BLaER1 (cell line): ENCODE data around the gene APC.
A peak's percentile ranks its signal among the peaks of the same experiment; 100 is the strongest.

Experiments used
- H3K27ac ChIP-seq: shearing (Covaris generic); formaldehyde crosslinking; 2 replicates; pipeline ENCODE4 v1.8.1; 2022
- H3K27me3 ChIP-seq: shearing (Covaris generic); formaldehyde crosslinking; 2 replicates; pipeline ENCODE4 v1.8.1; 2022
- H3K36me3 ChIP-seq: shearing (Covaris generic); formaldehyde crosslinking; 2 replicates; pipeline ENCODE4 v1.8.1; 2022
- H3K4me1 ChIP-seq: shearing (Covaris generic); formaldehyde crosslinking; 2 replicates; pipeline ENCODE4 v1.8.1; 2022
- H3K4me2 ChIP-seq: shearing (Covaris generic); formaldehyde crosslinking; 2 replicates; pipeline ENCODE4 v1.8.1; 2022
- H3K4me3 ChIP-seq: shearing (Covaris generic); formaldehyde crosslinking; 2 replicates; pipeline ENCODE4 v1.8.1; 2022
- H3K9ac ChIP-seq: shearing (Covaris generic); formaldehyde crosslinking; 2 replicates; pipeline ENCODE4 v1.8.1; 2022
- H3K9me3 ChIP-seq: shearing (Covaris generic); formaldehyde crosslinking; 2 replicates; pipeline ENCODE4 v1.8.1; 2022
- H4K20me1 ChIP-seq: shearing (Covaris generic); formaldehyde crosslinking; 2 replicates; pipeline ENCODE4 v1.8.1; 2022
- Cebpa-rat ChIP-seq: shearing (Covaris generic); IDR thresholded peaks from 2 replicates; pipeline ENCODE4 v1.8.1; 2022

APC gene

DNA sequence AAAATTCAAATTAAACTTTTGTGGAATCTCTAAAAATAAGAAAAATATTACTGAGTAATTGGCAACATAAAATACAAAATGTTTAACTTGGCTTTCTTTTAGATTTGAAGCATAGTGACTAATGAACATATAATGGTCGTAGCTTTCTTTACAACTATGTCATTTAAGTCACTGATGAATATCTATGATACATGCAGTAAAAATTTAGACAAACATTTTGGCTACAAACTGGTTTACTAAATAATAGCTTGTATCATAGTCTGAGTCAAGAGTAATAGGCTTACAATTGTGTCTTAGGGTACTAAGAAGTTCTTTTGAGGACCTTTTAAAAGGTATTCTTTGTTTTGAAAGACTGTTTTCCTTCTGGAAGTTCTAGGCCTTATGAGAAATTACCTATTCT lies 2.0 kb upstream of the APC start:
- Histone ChIP-seq H3K36me3 (no peaks in the 10 kb centered on the region), H3K4me1 (peaks cover 43% of the 10 kb centered on the region), H3K4me2 (no peak overlapping the region), H4K20me1 (peaks cover 11% of the 10 kb centered on the region; the same call in 1 of the 2 replicates), H3K9ac (no peak overlapping the region), H3K9me3 (no peaks in the 10 kb centered on the region), H3K27ac (no peak overlapping the region), H3K4me3 (no peak overlapping the region), H3K27me3 (no peaks in the 10 kb centered on the region)
- no peak for TF ChIP-seq Cebpa-rat

DNA sequence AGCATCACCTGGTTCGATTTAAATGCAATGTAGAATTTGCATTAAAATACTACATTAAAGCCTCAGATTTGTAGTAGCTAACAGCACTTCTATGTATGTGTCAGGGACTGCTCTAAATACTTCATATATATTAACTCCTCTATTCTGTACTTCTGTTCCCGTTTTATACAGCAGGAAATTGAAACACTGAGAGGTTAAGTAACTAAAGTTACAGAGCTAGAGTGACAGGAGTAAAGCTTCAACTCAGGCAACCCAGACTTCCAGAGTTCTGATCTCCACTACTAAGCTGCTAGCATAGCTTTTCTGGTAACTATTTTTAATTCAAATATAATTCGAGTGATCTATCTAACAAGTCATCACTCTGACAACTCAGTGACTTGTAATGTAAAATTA lies 619 bp upstream of the APC start:
- Histone ChIP-seq H3K9me3 (no peaks in the 10 kb centered on the region), H4K20me1 (peaks cover 15% of the 10 kb centered on the region), H3K9ac (peak overlapping the region; percentile 78), H3K36me3 (0 out of 2 replicates have a peak, but pooled peaks cover under 1% of the 10 kb centered on the region), H3K27me3 (no peaks in the 10 kb centered on the region), H3K27ac (peak overlapping the region; percentile 63), H3K4me3 (peak overlapping the region; percentile 71), H3K4me2 (peak overlapping the region; percentile 92), H3K4me1 (peaks cover 43% of the 10 kb centered on the region)
- TF ChIP-seq Cebpa-rat: no peak

DNA sequence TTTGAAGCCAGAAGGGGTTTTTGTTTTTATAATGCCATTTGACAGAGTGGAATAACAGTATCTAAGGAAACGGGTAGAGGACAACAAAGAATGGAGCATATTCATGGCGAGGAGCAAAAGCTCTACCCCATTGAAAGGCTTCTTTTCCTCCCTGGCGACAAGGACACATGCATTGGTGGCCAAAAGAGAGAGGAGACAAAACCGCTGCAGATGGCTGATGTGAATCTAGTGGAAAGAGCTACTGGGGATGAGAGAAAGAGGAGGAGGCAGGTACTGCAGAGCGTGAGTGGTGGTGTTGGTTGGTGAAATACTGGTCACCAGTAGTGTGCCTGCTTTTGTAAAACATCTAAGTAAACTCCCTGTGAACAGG lies 491 bp downstream of the APC start:
- H3K4me1 ChIP-seq: peaks cover 43% of the 10 kb centered on the region
- peak overlapping the region; percentile 63 for H3K27ac ChIP-seq
- peaks cover 26% of the 10 kb centered on the region for H4K20me1 ChIP-seq
- peak overlapping the region; percentile 92 for H3K4me2 ChIP-seq
- TF ChIP-seq Cebpa-rat: no peak
- peak overlapping the region; percentile 78; the same call in 1 of the 2 replicates for H3K9ac ChIP-seq
- H3K4me3 ChIP-seq: peak overlapping the region; percentile 71
- H3K9me3 ChIP-seq: no peaks in the 10 kb centered on the region
- peaks cover 11% of the 10 kb centered on the region for H3K36me3 ChIP-seq
- H3K27me3 ChIP-seq: no peaks in the 10 kb centered on the region

GRCh38 chr5:112742424-112742823 lies 4.7 kb downstream of the APC start:
- no peak overlapping the region for H3K27ac ChIP-seq

DNA sequence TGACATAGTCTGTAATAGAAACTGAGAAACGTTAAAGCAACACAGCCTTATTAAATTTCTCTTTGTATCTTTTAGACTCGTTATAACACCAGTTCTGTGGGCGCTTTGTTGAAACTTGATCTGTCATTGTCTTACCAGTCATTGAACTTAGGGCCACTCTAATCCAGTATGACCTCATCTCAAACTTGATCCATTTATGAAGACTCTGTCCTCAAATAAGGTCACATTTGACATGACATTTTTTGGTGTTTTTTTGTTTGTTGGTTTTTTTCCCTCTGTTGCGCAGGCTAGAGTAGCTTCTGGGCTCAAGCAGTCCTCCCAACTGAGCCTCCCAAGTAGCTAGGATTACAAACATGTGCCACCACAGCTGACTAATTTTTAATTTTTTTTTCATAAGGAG lies 5.9 kb downstream of the APC start:
- Histone ChIP-seq H3K9me3 (peaks cover 2% of the 10 kb centered on the region; the same call in 1 of the 2 replicates), H4K20me1 (peaks cover 56% of the 10 kb centered on the region), H3K27ac (no peak overlapping the region), H3K4me2 (no peak overlapping the region), H3K9ac (no peak overlapping the region), H3K4me3 (no peak overlapping the region), H3K36me3 (peaks cover 24% of the 10 kb centered on the region), H3K4me1 (peaks cover 7% of the 10 kb centered on the region), H3K27me3 (no peaks in the 10 kb centered on the region)
- no peak for TF ChIP-seq Cebpa-rat

More at GRCh38 chr5:112742424-112742823, 4.7 kb downstream of the APC start:
- Histone ChIP-seq H3K9ac (no peak overlapping the region), H3K4me2 (no peak overlapping the region), H3K4me3 (no peak overlapping the region), H3K9me3 (no peaks in the 10 kb centered on the region), H4K20me1 (peaks cover 44% of the 10 kb centered on the region), H3K27me3 (no peaks in the 10 kb centered on the region), H3K36me3 (peaks cover 21% of the 10 kb centered on the region), H3K4me1 (peaks cover 17% of the 10 kb centered on the region)
- no peak for TF ChIP-seq Cebpa-rat

DNA sequence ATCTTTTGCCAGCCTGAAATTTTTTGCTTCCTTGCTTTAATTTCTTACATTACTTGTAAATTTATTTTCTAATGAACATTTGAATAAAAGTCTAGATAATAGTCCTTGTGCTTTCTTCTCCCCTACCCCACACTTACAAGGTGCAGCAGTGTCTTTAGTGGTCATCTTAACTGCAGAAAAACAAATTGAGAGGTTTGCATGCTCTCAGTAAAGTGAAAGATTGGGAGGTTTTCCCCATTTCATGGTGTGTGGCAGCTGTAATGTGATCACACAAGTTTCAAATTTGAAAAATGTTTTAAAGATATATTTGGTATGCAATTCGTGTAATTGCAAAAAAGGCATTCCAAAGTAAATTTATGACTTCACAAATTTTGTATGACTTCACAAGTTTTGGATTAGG lies 14.7 kb downstream of the APC start:
- Histone ChIP-seq H4K20me1 (peaks cover 60% of the 10 kb centered on the region), H3K27ac (no peak overlapping the region), H3K4me2 (no peak overlapping the region), H3K36me3 (peaks cover 15% of the 10 kb centered on the region), H3K9me3 (peaks cover 4% of the 10 kb centered on the region; the same call in 1 of the 2 replicates), H3K4me3 (no peak overlapping the region), H3K27me3 (no peaks in the 10 kb centered on the region), H3K9ac (no peak overlapping the region), H3K4me1 (0 out of 2 replicates have a peak, but pooled peaks cover 2% of the 10 kb centered on the region)
- no peak for TF ChIP-seq Cebpa-rat

DNA sequence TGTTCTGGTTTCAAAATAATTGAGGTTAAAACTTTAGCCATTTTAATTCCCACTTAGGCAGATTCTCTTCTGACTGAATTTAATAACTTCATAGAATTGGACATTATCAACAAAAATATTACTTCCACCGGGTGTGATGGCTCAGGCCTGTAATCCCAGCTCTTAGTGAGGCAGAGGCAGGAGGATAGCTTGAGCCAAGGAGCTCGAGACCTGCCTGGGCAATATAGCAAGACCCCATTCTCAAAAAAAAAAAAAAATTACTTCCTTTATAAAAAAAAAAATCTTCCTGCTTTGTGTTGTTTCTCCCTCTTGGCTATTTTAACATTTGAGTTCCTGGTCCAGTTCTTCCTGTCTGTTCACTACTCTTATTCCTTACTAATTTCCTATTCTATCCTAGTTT lies 18.0 kb downstream of the APC start:
- Histone ChIP-seq H3K4me3 (no peak overlapping the region), H3K27me3 (no peaks in the 10 kb centered on the region), H3K27ac (no peak overlapping the region), H4K20me1 (peaks cover 46% of the 10 kb centered on the region), H3K36me3 (peaks cover 27% of the 10 kb centered on the region), H3K4me2 (no peak overlapping the region), H3K9me3 (no peaks in the 10 kb centered on the region), H3K9ac (no peak overlapping the region), H3K4me1 (0 out of 2 replicates have a peak, but pooled peaks cover 3% of the 10 kb centered on the region)
- no peak for TF ChIP-seq Cebpa-rat

DNA sequence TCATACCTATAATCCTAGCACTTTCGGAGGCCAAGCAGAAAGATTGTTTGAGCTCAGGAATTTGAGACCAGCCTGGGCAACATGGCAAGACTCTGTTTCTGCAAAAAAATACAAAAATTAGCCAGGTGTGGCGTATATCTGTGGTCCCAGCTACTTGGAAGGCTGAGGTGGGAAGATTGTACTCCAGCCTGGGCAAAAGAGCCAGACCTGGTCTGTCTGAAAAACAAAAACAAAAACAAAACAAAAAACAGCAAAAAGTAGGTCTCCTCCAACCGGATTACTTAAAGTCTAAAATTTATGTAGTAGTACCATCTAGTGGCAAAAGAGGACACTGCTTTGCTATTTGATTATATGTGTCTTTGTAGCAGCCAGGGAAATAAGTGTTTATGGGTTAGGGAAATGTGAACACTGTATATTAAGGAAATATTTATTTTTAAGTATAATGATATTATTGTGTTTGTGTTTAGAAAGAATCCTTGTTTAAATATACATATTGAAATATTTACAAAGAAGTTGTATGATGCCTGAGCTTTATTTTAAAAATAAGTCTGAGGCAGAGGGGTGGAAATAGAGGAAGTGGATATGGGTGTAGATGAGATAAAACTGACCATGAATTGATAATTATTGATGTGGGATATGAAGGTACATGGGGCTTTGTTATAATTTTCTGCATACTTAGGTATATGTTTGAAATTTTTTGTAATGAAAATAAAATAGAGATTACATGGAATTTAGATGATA lies 20.0 kb downstream of the APC start:
- peaks cover 38% of the 10 kb centered on the region for H3K36me3 ChIP-seq
- H3K4me2 ChIP-seq: peak overlapping the region; percentile 11; the same call in 1 of the 2 replicates
- H3K27me3 ChIP-seq: no peaks in the 10 kb centered on the region
- no peak for TF ChIP-seq Cebpa-rat
- H3K27ac ChIP-seq: 0 out of 2 replicates have a peak overlapping the region, but pooled peaks have one; percentile 15
- no peak overlapping the region; the same call in 1 of the 2 replicates for H3K9ac ChIP-seq
- H3K4me1 ChIP-seq: 0 out of 2 replicates have a peak, but pooled peaks cover 3% of the 10 kb centered on the region
- no peaks in the 10 kb centered on the region for H3K9me3 ChIP-seq
- no peak overlapping the region for H3K4me3 ChIP-seq
- H4K20me1 ChIP-seq: peaks cover 36% of the 10 kb centered on the region

DNA sequence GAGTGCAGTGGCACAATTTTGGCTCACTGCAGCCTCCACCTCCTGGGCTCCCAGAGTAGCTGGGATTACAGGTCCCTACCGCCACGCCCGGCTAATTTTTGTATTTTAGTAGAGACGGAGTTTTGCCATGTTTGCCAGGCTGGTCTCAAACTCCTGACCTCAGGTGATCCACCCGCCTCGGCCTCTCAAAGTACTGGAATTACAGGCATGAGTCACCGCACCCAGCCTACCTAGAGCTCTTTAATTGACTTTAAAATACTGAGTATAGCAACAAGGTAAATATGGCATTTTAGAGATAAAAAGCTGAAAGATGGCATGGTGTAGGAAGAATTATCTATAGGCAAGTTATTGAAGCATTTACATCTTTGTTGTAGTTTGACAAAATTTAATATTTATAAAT lies 21.0 kb downstream of the APC start:
- Histone ChIP-seq H3K27ac (no peak overlapping the region), H3K4me3 (no peak overlapping the region), H3K9me3 (no peaks in the 10 kb centered on the region), H3K27me3 (no peaks in the 10 kb centered on the region), H4K20me1 (peaks cover 26% of the 10 kb centered on the region), H3K4me2 (no peak overlapping the region), H3K4me1 (0 out of 2 replicates have a peak, but pooled peaks cover 3% of the 10 kb centered on the region), H3K36me3 (peaks cover 40% of the 10 kb centered on the region), H3K9ac (no peak overlapping the region)
- no peak for TF ChIP-seq Cebpa-rat

DNA sequence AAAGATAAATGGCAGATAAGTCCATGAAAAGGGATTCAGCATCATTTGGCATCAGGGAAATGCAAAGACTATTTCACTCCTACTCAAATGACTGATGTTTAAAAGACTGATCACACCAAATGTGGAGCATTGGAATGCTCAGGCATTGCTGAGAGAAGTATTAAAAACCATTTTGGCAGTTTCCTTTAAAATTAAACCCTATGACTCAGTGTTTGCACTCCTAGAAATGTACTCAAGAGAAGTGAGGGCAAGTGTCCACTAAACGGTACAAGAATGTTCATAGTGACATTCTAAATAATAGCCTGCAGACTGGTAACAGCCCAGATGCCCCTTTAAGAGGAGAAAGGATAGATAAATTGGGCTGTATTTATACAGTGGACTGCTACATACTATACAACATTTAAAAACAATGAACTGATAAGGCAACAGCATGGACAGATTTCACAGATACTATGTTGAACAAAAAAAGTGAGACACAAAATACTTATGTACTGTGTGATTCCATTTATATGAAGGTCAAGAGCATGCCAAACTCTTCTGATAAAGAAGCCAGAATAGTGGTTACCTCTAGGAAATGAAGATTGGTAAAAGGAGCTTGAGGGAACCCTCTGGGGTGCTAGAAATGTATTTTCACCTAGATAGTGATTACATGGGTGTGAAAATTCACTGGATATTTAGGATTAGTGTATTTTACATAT lies 24.6 kb downstream of the APC start:
- no peaks in the 10 kb centered on the region for H3K9me3 ChIP-seq
- H3K9ac ChIP-seq: no peak overlapping the region
- TF ChIP-seq Cebpa-rat: no peak
- no peak overlapping the region for H3K4me2 ChIP-seq
- H3K4me3 ChIP-seq: no peak overlapping the region
- no peak overlapping the region for H3K27ac ChIP-seq
- H3K36me3 ChIP-seq: peaks cover 60% of the 10 kb centered on the region
- H3K4me1 ChIP-seq: 0 out of 2 replicates have a peak, but pooled peaks cover 2% of the 10 kb centered on the region
- H4K20me1 ChIP-seq: peaks cover 15% of the 10 kb centered on the region; the same call in 1 of the 2 replicates
- no peaks in the 10 kb centered on the region for H3K27me3 ChIP-seq
